PFSK-1 (cell line): ENCODE results near the gene NDRG2.

Source experiments
- POLR2AphosphoS5 ChIP-seq: IDR thresholded peaks from 2 replicates; pipeline ENCODE4 v1.6.1; 2012; ENCODE audit warnings: low read depth, mild to moderate bottlenecking, control low read depth, low read length, moderate library complexity
- TAF1 ChIP-seq: IDR thresholded peaks from 2 replicates; pipeline ENCODE4 v1.6.1; 2012; ENCODE audit warnings: low read length, control low read depth, borderline replicate concordance; ENCODE audit not compliant: insufficient read depth

DNA sequence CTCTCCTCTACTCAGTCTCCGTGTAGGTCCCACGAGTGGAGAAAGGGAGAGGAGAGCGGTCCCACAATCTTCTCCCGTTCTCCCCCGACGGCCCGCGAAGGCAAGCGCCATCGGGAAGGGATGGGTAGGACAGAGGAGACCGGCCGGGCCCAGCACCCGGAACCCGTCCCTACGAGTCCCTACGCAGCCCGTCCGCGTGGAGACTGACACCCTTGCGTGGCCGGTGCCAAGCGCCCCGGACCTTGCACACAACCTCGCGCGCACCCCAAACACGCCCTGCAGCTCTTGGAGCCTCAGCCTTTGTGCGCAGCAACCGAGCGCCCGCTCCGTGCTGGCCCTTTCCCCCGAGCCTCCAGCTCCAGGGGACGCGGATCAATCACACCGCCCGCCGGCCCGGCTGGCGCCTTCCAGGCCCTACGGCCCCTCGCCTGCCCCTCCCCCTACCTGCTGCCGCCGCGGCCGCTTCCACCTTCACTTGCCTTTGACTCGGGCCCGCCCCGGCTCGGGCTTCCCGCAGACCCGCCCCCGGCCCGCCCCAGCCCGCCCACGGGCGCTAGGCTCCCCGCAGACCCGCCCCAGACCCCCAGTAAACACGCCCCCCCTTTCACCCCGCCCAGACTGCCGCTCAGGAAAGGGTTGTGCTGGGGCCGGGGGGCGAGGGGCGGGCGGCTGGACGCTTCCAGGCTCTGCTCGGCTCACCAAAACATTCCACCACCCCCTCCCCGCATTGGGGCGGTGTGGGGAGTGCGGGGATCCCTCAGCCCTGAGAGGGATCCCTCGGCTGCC, at the start of gene NDRG2:
- TF ChIP-seq POLR2AphosphoS5 (no peak), TAF1 (no peak)
